Cardiac septum (tissue), 1 donor: ENCODE results near the gene GALNT17. TPM values are rescaled to one million over a fixed set of nuclear protein-coding genes. Genes with fewer than 3 reads are reported as not detected.
"Not testable (repeated sequence)": the region's sequence is repeated elsewhere in the genome, so short reads cannot be mapped to it uniquely, and the experiment has no call there.

Source experiments
- DNase-seq: peaks from one replicate; pipeline ENCODE4 v3.0.0-alpha.2; 2020; ENCODE audit warnings: low spot score
- intact Hi-C: fragments of 100-400 bp; cut with DNase I; formaldehyde crosslinking; loops from one replicate; pipeline ENCODE4 v1.14.0; 2022
- total RNA-seq: library from RNA; stranded (reverse); fragmentation: NEBNext Ultra II Directional; extraction: Animal tissue kit (Norgen Biotek cat#: 25700); gene quantifications from one replicate; pipeline ENCODE4 v1.2.1, GENCODE V29; 2021
- donor health status: DM: no; HTN: no; CAD: no.

Gene GALNT17
- total RNA-seq, 1 donor from 2014 or later = 60.6 TPM

- intact Hi-C loops = no loop called here
- no peak for DNase-seq
These were observed 427.1 kb downstream of the GALNT17 start for GRCh38 chr7:71558806-71559613.

DNA sequence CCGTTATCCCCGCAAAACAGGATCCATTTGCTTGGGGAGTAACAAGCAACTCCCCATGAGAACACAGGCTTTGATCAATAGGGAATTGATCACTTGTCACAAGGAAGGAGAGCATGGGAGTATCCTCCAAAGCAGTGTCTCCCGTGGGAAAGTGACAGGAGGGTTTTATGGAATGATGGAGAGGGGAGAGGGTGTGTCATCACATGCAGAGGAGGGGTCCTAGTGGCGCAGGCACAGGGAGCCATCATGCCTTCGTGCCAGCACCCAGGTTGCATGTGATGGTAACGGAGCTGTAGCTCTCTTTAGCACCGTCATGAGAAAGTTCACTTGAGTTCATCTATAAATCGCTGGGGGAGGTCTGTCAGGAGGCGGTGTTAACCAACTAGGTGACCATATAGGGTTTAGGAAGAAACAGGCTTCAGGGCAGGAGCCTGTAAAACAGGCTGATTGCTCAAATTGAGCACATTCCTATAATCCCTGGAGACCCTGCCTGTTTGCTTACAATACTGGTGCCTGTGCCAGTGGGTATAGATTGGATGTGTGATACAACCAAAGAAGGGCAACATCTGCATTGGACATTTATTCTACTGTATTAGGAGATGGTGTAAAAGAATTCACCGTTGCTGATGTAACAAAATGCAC, 428.5 kb downstream of the GALNT17 start:
- DNase-seq = no peak
- intact Hi-C loops = no loop called here

- intact Hi-C loops = no loop called here
- no peak for DNase-seq
These were observed 431.3 kb downstream of the GALNT17 start for GRCh38 chr7:71563276-71563675.

GRCh38 chr7:71566376-71566775, 434.4 kb downstream of the GALNT17 start:
- no peak for DNase-seq
- intact Hi-C loops = no loop called here

GRCh38 chr7:71566991-71567390, 435.0 kb downstream of the GALNT17 start:
- DNase-seq = no peak
- intact Hi-C loops = no loop called here

GRCh38 chr7:71574153-71574860, 442.4 kb downstream of the GALNT17 start:
- intact Hi-C loops = no loop called here
- DNase-seq = no peak

DNA sequence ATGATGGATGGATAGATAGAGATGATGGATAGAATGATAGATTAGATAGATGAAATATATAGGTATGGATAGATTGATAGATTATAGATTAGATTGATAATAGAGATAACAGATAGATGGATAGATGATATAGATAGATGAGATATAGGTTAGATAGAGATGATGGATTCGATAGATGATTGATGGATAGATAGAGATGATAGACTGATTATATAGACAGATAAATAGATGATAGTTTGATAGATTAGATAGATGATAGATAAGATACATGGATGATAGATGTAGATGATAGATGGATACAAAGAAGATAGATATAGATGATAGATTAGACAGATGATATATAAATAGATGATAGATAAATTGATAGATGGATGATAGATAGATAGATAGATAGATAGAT, 448.1 kb downstream of the GALNT17 start:
- DNase-seq = no peak
- intact Hi-C loops = no loop called here

DNA sequence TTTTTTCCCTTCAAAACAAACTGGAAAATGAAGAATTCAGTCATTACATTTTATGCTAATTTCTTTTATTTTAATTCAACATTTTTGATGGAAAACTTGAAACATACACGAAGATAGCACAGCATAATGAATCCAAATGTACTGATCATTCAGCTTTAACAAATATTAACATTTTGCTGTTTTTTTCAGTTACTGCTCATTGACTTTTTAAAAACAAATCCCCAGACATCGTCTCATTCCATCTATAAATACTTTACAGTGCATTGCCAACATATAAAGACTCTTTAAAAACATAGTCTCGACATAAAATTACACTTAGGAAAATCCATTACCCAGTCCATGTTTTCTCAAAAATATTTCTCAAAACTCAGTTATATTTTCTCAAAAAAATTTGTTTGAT, 452.3 kb downstream of the GALNT17 start:
- DNase-seq = no peak
- intact Hi-C loops = no loop called here

DNA sequence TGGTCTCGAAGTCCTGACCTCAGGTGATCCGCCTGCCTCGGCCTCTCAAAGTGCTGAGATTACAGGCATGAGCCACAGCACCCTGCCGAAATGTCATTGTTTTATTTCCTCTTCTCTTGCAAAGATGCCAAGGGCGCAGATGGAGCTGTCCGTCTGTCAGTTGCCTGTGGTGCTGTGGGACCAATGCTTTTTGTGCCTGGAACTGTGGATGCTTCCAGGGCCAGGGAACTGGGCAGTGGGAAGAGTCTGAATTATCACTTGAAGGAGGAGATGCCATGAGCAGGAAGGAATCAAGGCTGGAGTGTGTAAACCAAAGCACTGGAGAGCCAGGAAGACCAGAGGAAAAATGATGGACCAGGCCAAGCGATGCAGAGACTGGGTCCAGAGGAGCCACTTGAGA, 459.9 kb downstream of the GALNT17 start:
- DNase-seq = no peak
- intact Hi-C loops = no loop called here

DNA sequence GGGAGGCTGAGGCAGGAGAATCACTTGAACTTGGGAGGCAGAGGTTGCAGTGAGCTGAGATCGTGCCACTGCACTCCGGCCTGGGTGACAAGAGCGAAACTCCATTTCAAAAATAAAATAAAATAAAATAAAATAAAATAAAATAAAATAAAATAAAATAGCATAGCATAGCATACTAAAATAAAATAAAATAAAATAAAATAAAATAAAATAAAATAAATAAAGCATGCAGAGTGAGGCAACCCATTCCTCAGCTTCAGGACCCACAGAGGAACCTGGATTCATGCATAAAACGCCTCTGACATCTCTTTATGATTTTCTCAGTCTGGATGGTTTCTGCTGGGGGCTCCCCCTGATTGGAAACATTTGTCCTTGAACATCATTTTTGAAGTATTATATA, 460.4 kb downstream of the GALNT17 start:
- intact Hi-C loops, DNase-seq: not testable (repeated sequence)

GRCh38 chr7:71594736-71595135, 462.8 kb downstream of the GALNT17 start:
- no peak for DNase-seq
- intact Hi-C loops = no loop called here

GRCh38 chr7:71595176-71595575, 463.2 kb downstream of the GALNT17 start:
- no peak for DNase-seq
- intact Hi-C loops = no loop called here

DNA sequence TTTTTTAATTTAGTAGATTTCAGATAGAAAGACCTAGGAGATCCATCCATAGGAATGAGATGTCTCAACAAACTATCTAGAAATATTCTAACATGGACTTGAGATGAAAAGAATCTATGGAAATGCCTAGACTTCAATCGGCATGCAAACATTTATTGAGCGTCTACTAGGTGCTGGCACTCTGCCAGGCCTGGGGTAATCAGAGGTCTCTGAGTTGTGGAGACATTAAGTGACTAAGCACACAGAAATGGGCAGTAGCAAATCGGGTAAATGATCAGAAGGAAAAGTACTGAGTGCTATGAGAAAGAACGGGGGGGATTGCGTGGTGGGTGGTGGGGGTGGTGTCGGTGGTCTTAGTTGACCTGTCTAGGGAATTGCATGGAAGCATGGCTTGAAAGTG, 466.6 kb downstream of the GALNT17 start:
- intact Hi-C loops = no loop called here
- no peak for DNase-seq

DNA sequence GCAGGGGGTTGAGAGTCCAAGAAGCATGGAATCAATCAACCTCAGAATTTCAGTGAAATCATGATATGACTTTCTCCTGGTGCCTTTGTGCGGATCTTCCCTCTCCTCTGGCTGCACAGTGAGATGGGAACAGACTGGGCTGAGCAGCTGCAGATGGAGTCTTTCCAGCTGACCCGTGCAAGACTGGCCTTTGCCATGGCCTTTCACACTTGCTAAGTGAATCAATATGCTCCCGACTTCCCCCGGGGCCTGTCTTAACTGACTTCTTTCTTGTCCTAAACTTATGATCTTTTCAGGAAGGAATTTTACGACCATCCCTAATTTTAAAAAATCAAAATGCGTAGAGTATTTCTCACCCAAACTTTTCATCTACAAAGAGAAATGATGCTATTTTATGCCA, 469.9 kb downstream of the GALNT17 start:
- intact Hi-C loops = no loop called here

GRCh38 chr7:71604818-71605414, 473.0 kb downstream of the GALNT17 start:
- DNase-seq = no peak
- intact Hi-C loops = no loop called here

More for the DNA sequence above, 469.9 kb downstream of the GALNT17 start:
- no peak for DNase-seq

DNA sequence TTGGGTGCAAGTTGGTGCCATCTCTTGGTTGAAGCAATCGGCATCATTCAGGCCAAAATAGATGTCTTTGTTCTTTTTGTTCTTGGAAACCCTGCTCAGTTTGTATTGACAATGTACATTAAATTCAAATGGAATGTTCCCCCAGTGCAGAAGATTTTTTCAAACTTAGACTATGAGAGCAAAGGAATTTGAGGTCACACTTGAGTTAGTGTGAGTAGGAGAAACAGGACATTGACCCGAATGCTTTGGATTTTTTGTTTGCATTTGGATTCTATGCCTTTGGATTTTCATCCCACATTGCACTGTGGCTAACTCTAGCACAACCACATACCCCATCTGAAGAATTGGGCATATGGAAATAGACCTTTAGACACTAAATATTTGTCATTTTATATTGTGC, 480.0 kb downstream of the GALNT17 start:
- intact Hi-C loops = loop anchor here (5.0 to 10.0 kb wide), 3 partner anchors 147 to 480 kb away; partner anchors contain the start of gene GALNT17
- DNase-seq = no peak

- intact Hi-C loops = loop anchor here (5.0 to 10.0 kb wide), 3 partner anchors 148 to 481 kb away; partner anchors contain the start of gene GALNT17
- DNase-seq = no peak
These were observed 481.0 kb downstream of the GALNT17 start for GRCh38 chr7:71612911-71613310.

- intact Hi-C loops = loop anchor here (5.0 to 10.0 kb wide), 3 partner anchors 149 to 481 kb away; partner anchors contain the start of gene GALNT17
- DNase-seq = no peak
These were observed 481.4 kb downstream of the GALNT17 start for GRCh38 chr7:71613313-71613712.

DNA sequence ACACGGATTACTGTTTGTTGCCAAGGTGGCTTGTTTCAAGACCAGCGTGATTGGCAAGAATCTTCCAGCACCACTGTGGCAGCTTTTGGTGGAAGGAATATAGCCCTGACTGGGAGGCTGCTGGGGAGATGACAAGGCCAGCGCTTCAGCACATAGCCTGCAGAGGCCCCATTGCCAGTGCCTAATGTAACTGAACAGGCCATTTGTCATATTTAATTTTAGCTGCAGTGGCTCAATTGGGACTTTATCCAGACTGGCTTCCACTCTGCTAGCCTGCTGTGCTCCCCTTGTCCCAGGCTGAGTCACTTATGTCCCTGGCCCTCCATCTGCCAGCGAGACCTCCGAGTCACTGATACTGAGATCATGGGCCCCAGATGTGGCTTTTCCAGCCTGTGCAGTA, 483.1 kb downstream of the GALNT17 start:
- DNase-seq = peak; percentile 77
- intact Hi-C loops = loop anchor here (10.0 kb wide), 2 partner anchors 150 to 380 kb away; no protein-coding TSS in a partner anchor

GRCh38 chr7:71616217-71616616, 484.3 kb downstream of the GALNT17 start:
- intact Hi-C loops = loop anchor here (10.0 kb wide), 2 partner anchors 151 to 381 kb away; no protein-coding TSS in a partner anchor
- no peak for DNase-seq
